ENCODE measurements around the gene RANBP10.
"Not testable (repeated sequence)": the region's sequence is repeated elsewhere in the genome, so short reads cannot be mapped to it uniquely, and the experiment has no call there.

Gene RANBP10

DNA sequence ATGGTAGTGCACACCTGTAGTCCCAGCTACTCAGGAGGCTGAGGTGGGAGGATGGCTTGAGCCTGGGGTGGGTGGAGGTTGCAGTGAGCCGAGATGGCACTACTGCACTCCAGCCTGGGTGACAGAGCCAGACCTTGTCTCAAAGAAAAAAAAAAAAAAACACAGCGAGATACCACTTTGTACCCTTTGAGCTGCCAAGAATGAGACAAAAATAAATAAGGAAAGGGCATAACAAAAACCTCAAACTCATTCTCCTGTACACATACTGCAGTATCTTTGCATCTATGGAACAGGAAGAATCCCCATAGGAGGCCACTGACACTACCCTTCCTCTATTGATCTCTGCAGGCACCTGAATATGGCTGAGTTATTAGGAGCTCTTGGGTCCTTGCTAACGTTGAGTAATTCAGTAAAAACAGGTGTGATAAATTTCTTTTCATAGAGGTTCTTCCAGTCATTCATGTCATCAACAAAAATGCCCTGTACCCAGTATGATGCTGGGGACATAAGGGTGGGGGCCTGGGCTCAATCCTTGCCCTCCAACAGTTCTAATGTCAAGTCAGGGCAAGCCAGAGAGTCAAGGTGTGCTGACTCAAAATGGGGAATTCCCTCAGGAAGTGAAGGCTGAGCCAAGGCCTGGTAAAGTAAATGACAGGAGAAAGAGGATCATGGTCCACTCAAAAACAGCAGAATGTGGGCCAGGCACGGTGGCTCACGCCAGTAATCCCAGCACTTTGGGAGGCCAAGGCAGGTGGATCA is 26.9 kb downstream of the RANBP10 start:
- DNase-seq (ENCODE audit: low spot score): no peak

DNA sequence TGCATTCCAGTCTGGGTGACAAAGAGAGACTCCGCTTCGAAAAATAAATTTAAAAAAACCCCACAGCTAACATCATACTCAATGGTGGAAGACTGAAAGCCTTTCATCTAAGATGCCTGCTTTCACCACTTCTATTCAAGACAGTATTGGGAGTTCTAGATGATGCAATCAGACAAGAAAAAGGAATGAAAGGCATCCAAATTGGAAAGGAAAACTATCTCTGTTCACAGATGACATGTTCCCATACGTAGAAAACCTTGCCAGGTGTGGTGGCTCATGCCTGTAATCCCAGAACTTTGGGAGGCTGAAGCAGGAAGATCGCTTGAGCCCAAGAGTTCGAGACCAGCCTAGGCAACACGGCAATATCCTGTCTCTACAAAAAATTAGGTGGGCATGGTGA is 31.1 kb downstream of the RANBP10 start:
- DNase-seq (ENCODE audit: low spot score): no peak

DNA sequence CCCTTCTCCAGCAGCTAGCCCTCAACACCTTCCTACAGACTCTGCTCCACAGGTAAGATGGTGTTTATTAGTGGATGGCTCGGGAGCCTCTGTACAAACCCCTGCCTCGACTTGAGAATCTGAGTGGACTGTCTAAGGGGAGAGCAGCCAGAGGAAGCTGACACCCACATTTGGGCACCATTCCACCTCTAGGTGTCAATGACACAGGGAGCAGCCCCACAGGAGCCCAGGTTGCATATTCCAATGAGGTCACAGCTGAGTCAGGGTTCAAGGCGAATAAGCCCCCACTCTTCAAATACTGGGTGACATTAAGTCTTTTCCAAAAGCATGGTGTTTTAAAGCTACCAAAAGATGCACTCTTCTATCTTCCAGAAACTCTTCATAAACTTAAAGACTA is 31.9 kb downstream of the RANBP10 start:
- DNase-seq (ENCODE audit: low spot score): no peak

DNA sequence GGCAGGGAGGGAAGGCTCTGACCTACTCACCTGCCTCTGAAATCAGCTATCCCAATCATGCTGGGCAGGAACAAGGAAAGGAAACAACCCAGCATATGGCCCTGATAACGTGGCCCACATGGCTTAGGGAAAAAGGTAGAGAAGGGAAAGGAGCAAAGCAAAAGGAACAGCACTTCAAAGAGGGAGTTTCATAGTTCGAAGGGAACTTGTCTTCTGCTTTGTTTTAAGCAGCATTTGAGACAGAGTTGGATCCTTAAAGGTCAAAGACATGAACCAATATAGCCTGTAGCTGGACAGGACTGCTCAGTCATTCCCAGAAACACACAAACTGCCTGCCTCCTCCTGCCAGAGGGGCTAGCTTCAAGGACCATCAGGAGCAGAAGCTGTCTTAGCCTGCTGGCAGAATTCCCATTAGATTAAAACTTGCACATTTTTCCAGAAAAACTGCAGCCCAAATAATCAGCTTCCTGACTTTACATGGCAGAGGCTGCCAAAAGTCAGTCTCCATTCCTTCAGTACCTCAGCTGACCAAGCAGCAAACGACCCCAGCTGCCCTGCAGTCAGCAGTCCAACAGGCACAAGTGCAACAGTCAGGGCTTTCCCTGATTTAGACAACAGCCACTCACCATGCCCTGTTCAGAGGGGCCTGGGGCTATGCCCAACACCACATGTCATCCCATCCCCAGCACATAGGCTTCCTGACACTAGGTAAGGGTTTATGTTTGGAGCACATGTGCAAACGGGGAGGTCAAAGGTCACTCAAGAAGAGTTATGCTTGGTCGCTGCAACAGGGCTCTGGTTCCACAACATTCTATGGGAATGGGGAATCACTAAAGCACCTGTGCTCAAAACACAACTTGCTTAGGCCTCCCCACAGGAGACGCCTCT is 32.5 kb downstream of the RANBP10 start:
- DNase-seq (ENCODE audit: low spot score): no peak

DNA sequence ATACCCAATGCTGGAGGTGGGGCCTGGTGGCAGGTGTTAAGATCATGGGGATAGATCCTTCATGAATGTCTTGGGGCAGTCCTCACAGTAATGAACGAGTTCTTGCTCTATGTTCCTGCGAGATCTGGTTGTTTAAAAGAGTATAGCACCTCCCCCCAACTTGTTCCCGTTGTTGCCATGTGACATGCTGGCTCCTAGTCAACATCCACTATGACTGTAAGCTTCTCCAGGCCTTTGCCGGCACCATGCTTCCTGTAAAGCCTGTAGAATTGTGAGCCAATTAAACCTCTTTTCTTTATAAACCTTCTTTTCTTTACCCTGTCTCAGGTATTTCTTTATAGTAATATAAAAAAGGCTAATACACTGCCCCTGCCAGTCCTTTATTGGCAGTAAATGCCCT is 33.3 kb downstream of the RANBP10 start:
- DNase-seq (ENCODE audit: low spot score): no peak

DNA sequence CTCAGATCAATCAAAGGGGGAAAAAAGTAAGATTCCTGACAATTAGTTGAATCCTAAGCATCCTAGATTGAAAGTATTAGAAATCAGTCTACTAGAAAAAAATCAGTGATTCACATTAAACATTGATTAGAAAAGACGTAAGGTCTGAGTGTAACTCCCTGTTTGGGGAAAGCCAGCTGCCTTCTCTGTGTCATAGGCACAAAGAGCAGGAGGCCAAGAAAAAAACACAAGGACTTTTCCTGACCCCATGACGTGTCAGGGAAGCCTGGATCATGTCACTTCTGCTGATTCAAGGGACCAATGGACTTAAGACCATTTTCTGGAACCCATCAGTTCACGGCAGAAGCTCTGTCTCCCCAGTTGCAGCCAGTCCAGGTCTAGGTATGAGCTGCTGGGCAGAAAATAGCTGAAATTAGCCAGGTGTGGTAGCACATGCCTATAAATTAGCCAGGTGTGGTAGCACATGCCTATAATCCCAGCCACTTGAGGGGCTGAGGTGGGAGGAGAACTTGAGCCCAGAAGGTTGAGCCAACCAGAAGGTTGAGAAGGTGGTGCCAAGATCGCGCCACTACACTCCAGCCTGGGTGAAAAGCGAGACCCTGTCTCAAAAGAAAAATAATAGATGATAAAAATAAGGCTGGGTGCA is 35.9 kb downstream of the RANBP10 start:
- DNase-seq (ENCODE audit: low spot score): no peak

DNA sequence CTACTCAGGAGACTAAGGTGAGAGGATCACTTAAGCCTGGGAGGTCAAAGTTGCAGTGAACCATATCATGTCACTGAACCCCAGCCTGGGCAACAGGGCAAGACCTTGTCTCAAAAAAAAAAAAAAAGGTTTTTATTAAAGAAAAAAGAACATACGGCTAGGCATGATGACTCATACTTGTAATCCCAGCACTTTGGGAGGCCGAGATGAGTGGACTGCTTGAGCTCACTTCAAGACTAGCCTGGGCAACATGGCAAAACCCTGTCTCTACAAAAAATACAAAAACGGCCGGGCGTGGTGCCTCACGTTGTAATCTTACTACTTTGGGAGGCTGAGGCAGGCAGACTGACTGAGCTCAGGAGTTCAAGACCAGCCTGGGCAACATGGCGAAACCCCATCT is 38.4 kb downstream of the RANBP10 start:
- DNase-seq (ENCODE audit: low spot score): no peak

DNA sequence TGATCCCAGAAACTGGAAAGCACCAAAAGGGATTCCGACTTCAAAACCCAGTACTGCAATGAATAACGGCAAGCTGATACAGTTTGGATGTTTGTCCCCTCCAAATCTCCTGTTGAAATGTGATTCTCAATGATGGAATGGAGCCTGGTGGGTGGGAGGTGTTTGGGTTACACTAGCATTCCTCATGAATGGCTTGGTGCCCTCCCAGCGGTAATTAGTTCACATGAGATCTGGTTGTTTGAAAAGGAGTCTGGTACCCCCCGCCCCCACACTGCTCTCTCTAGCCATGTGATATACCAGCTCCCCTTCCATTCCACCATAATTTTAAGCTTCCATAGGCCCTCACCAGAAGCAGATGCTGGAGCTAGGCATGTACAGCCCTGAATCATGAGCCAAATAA is 40.1 kb downstream of the RANBP10 start:
- DNase-seq (ENCODE audit: low spot score): no peak

DNA sequence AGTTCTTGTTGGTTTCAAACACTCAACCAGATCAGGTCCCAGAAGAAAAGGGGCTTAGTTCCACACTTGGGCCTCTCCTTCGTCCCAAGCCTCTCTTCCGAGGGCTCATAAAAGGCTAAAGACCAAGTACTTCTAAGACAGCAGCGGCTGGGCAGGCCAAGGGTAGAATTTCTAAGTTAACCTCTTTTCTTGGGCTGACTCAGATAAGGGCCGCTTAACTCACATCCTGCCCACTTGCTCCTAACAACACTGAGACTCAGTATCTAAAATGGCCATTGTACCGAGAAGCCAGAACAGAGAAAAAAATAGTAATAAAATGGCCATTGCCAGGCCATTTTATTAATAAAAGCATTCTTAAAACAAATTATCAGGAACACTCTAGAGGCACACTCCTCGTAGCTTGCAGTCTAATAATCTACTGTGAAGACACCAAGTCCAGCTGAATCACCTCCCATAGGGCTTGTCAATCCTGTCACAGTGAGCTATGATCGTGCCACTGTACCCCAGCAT is 42.1 kb downstream of the RANBP10 start:
- no peak for DNase-seq (ENCODE audit: low spot score)

DNA sequence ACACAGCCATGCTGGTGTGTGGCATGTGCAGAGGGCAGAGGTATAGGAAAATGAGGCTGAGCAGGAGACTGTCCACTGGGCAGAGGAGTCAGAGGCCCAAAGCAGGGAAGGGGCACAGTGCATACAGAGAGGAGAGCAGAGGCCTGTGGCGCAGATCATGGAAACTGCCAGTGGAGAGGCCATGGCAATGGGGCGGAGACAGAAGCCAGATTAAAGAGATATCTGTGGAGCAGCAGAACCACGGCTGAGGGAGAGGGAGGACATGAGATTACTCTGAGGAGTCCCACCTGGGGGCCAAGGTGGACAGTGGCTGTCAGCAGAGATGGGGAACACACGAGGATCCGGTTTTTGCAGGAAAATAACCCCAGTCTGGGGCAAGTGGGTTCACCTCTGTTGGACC is 43.3 kb downstream of the RANBP10 start:
- no peak for DNase-seq (ENCODE audit: low spot score)

DNA sequence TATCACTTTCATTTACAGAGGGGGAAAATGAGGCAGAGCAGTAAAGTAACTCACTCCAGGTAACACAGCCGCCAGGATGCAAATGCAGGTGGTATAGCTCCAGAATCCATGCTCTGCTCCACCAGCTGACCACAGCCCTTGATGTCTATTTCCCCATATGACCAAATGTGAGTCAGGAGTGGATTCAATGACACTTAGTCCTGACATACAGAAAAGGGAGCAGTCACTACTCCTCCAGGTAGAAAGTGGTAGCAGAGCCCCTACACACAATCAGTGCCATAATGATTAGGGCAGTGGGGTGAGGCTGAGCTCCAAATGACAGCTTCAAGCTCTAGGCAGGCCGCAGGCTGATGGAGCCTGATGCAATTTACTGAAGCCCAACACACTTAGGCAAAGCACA is 44.0 kb downstream of the RANBP10 start:
- no peak for DNase-seq (ENCODE audit: low spot score)

DNA sequence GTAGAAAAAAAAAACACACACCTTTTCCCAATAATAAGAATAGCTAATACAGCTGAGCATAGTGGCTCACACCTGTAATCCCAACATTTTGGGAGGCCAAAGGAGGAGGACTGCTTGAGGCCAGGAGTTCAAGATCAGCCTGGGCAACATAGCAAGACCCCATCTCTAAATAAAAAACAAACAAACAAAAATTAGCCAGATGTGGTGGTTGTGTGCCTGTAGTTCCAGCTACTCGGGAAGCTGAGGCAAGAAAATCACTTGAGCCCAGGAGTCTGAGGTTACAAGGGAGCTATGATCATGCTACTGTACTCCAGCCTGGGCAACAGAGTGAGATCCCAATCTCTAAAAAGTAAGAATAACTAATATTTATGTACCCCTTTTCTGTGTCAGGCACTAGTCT is 44.4 kb downstream of the RANBP10 start:
- DNase-seq (ENCODE audit: low spot score): no peak

DNA sequence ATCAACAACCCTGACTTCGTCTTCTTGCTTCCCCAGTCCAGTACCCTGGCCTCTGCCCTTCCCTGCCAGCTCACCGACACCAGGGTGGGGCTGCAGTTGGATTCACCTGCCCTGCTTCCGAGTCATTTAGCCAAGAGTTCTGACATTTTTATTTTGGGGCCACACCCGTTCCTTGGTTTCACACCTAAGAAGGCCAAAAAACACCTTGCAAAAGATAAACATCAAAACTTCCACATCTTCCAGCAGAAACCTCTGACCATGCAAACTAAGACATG is 45.5 kb downstream of the RANBP10 start:
- DNase-seq (ENCODE audit: low spot score): no peak

DNA sequence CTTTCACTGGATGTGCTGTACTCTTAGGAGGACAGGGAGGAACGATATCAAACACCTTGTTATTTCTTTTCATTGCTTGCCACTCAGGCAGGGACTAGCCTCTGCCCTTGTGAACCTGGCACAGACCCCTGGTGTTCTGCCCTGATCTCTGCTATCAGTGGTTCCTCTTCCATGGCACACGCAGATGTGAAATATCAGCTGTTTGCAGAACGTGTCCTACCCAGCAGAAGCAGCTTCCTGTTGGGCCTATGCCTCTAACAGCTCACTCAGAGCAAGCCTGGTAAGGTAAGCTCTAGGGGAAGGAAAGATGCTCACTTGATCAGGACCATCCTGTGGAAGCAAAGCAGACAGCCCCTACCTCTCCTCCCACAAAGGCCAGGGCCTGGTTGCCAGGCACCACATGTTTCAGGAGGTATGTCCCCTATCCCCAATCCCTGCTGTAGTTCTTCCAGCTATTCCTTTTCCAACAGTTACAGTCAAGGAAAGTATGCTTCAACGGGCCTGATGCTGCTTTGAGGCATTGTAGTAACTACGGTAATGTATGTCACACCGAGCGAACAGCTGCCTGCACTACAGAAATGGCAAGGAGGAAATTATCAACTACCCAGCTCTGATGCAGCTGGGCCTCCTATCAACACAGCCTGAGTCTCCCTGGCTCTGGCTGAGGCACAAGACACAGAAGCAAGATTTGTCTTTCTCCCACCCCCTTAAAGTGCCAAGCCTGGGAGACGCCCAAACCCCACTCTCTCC is 46.0 kb downstream of the RANBP10 start:
- DNase-seq (ENCODE audit: low spot score): no peak

DNA sequence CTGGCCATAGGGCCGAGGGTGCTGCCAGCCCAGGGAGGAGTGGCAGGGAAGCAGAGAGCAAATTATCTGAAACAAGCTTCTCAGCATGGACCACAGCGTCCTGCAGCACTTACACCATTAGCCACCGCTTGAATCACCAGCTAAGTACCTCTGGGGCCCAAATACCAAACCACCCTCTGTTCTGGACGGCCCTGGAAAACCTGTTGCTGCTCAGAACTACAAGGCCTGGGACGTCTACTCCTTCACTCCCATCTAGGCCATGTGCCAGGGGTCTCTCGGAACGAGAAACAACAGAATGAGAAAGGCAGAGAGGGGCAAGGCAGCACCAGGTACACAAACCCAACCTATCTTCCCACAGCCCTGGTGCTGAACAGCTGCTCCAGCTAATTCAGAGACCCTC is 47.4 kb downstream of the RANBP10 start:
- DNase-seq (ENCODE audit: low spot score): no peak

DNA sequence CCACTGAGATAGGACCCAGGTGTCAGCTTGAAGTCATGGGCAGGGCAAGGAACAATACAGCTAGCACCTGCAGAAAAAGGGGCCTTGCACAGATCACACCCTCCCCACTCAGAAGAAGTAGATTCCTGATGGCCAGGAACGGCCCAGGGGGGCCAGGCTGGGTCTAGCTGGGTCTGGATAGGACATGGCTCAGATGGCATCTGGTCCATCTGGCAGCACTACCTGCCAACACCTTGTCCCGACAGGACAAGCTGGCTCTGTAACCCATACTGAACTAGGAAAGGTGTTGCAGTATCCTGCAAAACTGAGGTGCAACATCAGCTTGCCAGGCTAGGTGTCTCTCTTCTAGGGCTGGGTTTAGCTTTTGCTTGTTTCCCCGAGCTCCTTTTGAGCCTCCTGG is 48.4 kb downstream of the RANBP10 start:
- DNase-seq (ENCODE audit: low spot score): no peak

DNA sequence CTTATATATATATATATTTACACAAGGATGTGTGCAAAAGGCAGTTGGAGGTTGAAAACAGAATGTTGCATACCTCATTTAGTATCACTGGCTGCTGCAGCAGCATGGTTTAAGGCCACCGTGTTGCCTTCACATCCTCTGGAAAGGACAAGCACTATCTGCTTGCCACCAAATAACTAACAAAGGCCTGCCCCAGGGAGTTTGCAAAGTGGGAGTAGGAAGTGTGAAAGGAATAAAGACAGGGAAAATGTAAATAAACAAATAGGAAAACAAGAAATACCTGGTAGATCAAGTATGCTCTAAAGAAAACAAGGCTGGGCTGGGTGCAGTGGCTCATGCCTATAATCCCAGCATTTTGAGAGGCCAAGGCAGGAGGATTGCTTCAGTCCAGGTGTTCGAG is 53.7 kb downstream of the RANBP10 start:
- DNase-seq (ENCODE audit: low spot score): no peak

DNA sequence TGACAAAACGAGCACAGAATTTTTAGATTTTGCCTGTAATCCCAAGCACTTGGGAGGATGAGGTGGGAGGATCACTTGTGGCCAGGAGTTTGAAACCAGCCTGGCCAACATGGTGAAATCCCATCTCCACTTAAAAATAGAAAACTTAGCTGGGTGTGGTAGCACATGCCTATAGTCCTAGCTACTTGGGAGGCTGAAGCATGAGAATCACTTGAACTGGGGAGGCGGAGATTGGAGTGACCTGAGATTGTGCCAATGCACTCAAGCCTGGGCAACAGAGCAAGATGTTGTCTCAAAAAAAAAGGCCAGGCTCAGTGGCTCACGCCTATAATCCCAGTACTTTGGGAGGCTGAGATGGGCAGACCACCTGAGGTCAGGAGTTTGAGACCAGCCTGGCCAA is 55.0 kb downstream of the RANBP10 start:
- DNase-seq (ENCODE audit: low spot score): not testable (repeated sequence)

DNA sequence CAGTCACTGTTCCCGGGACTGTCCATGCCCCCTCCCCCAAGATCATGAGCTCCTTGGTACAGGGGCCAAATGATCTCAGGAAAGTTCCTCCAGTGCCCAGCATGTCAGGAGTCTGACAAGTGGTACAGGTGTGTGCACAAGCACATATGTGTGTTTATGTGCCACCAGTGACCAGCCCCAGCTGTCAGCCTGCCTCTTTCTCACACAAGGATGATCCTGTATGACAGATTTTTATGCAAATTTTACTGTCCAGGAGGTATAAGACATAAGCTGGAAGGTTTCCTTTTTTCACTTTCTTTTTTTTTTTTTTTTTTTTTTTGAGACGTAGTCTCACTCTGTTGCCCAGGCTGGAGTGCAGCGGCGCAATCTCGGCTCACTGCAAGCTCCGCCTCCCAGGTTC is 55.9 kb downstream of the RANBP10 start:
- DNase-seq (ENCODE audit: low spot score): no peak

DNA sequence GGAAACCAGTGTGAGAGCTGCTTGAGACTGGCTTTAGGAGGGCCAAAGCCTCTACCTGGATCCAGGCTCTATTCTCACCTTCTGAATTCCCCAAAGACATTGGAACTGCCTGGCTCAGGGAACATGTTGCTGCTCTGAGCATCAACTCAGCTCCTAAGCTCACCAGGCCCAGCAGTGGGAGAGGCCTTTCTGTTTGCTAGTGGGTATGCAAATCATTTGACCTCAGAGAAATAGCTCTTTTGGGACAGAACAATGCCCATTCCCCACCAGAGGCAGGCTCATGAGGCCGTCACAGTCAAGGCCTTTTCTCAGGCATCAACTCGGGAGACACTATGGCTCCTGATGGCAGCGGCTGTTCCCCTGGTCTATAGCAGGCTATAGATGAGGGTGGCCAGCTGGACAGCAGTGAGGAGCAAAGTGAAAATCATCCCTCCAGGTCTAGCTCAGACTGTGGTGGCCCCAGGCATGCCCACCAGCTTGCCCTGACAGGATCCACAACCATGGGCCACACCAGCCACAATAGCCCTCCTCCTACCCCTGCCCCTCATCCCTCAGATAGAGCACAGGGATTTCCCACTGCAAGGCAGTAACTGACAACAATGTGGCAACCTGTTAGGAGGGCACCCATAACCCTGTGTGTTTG is 56.8 kb downstream of the RANBP10 start:
- no peak for DNase-seq (ENCODE audit: low spot score)

DNA sequence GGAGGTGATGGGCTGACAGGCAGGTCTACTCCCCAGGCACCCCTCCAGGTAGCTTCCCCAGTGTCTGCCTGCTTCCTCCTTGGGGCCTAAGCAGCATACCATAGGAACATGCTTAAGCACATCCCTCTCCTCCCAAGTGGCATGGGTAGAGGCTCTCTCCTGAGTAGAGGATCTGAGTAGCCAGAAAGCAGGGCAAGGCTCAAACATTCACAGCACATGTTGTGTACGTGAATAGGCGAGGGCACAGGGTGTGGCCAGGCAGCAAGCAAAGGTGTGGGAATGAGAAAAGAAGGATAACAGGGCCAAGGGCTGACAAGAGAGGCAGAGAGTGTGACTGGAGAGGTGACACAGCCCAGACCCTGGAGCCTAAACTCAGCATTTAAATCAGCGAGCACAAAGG is 57.5 kb downstream of the RANBP10 start:
- DNase-seq (ENCODE audit: low spot score): no peak

DNA sequence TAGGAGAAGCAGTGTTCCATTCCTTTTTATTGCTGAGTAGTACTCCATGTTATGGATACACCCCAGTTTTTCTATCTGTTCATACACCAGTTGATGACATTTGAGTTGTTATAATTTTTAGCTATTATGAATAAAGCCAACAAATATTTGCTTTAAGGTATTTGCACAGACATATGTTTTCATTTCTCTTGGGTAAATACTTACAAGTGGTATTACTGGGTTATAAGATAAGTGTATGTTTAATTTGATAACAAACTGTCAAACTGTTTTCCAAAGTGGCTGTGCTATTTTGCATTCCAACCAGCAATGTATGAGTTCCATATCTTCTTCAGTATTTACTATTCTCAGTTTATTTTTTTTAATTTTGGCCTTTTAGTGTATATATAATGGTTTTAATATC is 59.5 kb downstream of the RANBP10 start:
- no peak for DNase-seq (ENCODE audit: low spot score)
